ENCODE measurements around the gene TSHR.
"Not testable (repeated sequence)": the region's sequence is repeated elsewhere in the genome, so short reads cannot be mapped to it uniquely, and the experiment has no call there.

Gene TSHR

GRCh38 chr14:80953211-80953610 is 2.2 kb upstream of the TSHR start:
- DNase-seq, result not testable (repeated sequence)

GRCh38 chr14:80954687-80955299 is 628 bp upstream of the TSHR start:
- peak in 3 of 4 experiments; percentile 30 to 55 (median 49) for DNase-seq

DNA sequence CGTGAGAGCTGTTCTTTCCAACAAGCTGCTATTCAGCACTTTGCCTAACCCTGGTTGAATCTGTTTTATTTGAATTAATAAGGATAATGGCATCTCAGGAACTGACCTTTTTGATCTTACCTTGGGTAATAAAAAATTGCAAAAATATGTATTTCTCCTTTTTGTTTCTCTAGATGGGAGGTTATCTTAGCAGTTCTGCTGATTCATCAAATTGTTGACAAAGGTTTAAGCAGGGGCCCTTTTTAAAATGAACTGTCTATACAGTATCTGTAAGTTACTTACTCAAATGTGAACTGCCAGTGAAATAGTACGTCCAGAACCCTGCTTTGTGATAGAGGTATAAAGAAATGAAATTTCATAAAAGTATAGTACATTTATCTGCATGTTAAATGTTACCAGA is 681 bp downstream of the TSHR start:
- no peak for DNase-seq

- no peak for DNase-seq
Observed at GRCh38 chr14:80956922-80957321, 1.5 kb downstream of the TSHR start.

- DNase-seq, result no peak
Observed at GRCh38 chr14:80957613-80958012, 2.2 kb downstream of the TSHR start.

GRCh38 chr14:80958226-80958625 is 2.8 kb downstream of the TSHR start:
- no peak for DNase-seq

DNA sequence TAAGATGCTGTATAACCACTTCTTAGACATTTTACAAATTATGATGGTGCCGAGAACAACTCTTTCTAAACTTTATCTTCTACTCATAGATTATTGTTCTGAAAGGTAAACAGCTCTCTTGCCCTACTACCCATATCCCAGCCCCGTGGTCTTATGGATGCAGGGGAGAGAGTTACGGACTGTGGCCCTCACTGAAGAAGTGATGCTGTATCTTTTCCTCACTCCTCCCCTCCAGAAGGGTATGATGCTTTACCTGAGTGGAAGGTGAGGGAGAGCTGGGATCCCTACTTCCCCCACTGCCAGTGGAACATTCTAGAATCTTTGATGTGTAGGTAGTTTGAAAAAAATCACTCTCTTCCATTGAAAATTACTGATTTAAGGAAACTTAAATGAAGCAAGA is 3.5 kb downstream of the TSHR start:
- no peak for DNase-seq

DNA sequence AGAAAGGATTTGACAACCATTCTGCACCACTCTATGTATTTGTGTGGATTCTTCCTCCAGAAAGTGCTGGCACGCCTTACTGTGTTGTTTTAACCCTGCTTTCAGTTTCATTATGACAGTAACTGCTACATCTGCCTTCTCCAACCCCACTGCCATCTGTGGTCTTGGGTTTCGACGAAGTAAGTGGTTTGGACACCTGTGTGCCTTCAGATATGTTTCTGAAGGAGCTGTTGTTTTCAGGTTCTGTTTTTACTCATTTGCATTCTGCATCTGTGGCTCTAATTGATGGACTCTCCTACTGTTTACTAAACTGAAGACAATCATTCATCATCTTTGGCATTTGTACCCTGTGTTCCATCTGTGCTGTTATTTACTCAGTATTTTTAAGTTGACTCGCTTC is 4.1 kb downstream of the TSHR start:
- DNase-seq, result no peak

- DNase-seq, result no peak
Observed at GRCh38 chr14:80965037-80965436, 9.6 kb downstream of the TSHR start.

DNA sequence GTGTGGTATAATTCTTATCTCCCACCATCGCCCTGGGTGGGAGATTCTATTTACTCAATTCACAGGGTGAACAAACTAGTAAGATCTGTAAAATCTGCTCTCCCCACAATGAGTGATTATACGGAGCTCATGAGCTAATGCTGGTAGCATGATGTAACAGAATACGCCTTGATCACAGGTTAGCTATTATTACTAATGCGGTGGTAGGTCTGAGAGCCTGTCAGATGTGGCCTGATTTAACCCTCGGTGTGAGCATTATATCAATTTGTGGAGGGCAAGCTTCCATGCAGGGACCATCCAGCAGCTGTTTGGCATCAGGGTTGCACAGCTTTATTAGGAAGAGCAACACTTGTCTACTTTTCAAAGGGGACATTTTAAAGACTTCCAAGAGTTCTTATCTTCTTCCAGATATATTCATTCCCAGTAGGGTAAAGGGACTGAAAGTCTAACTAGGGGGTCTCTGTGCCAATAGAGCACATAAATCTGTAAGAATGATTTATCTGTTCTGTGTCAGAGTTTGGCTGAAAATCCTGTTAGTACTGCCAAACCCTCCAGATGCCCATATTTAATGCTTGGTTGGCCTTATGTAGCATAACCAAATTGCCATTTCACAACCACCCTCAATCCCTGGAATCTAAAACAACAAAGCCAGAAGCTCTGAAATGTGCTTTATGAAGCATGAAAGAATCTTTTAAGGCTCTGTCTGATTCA is 18.7 kb downstream of the TSHR start:
- no peak for DNase-seq

DNA sequence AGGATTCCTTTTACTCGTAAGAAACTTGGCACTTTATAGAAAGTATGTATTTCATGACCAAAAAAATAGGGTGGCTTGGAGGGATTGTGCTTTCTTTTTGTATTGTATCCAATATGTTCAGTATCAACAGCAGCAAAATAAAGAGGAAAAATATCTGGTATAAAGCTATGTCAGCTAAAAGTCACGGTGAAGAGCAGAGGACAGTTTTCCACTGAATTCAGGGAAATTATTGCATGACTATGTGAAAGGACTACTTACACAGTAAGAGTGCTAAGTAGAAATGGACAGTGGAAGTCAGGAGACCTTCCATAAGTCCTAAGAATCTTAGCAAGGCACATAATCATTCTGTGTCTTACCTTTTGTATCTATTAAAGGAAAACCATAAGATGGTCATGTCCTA is 19.3 kb downstream of the TSHR start:
- DNase-seq, result no peak

GRCh38 chr14:80977221-80977620 is 21.8 kb downstream of the TSHR start:
- no peak for DNase-seq

- no peak for DNase-seq
Observed at GRCh38 chr14:80978403-80978802, 23.0 kb downstream of the TSHR start.

DNA sequence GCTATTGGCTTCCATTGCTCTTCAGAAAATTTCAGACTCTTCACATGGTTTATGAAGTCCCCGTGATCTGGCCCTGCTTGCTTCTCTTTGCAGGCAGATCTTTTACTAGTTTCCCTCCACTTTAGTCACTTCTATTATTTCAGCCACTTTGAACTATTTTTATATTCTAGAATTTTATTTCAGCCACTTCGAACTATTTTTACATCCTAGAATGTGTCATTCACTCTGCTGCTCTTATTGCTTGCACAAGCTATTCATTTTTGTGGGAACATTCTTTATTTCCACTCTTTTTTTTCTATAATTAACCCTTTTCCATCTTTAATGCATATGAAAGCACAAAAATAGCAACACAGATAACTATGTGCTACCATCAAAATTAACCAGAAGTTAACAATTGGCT is 24.5 kb downstream of the TSHR start:
- DNase-seq, result no peak

- DNase-seq, result no peak
Observed at GRCh38 chr14:80981156-80981555, 25.7 kb downstream of the TSHR start.

GRCh38 chr14:80981673-80982072 is 26.3 kb downstream of the TSHR start:
- no peak for DNase-seq

GRCh38 chr14:80982711-80983110 is 27.3 kb downstream of the TSHR start:
- DNase-seq, result no peak

DNA sequence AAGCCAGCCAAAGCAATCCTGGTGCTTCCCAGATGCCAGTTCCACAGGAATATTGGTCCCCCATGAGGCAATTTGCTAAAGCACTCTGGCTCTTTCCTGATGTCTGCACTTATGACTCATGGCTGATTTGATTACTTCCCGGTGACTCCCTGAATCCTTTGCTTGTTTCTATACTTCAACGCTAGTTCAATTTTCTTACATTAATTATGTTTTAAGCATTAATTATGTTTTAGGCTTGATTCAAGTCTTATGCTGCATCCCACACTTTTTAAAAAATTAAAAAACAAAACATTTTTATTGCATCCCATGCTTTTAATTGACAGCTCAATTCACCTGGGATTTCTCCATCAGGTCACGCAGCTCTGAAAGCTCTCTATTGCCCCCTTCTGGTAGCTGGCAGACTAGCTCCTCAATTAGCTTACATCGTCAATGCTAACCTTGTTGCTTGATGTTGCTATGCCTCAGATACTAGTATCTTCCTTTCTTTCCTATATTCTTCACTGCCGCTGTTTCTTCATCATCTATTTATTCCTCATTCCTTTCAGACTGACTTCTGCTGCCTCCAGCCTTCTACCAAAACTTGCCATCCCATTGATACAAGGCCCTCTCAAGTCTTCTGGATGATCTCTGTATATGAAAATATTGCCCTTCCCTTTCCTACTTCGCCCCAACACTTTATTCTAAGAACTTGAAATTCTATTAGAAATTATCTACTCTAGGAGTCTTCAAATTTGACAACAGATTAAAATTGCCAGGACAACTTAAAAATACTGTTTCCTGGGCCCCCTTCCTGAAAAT is 32.0 kb downstream of the TSHR start:
- peak; percentile 2 to 27 (median 18) for DNase-seq

DNA sequence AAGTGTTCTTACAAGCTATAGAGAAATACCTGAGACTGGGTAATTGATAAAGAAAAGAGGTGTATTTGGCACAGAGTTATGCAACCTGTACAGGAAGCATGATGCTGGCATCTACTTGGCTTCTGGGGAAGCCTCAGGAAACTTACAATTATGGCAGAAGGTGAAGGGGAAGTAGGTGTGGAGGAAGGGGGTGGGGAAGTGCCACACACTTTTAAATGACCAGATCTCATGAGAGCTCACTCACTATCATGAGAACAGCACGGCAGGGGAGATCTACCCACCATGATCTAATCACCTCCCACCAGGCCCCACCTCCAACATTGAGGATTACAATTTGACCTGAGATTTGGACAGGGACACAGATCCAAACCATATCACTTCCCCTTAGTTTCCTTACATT is 32.8 kb downstream of the TSHR start:
- no peak for DNase-seq

DNA sequence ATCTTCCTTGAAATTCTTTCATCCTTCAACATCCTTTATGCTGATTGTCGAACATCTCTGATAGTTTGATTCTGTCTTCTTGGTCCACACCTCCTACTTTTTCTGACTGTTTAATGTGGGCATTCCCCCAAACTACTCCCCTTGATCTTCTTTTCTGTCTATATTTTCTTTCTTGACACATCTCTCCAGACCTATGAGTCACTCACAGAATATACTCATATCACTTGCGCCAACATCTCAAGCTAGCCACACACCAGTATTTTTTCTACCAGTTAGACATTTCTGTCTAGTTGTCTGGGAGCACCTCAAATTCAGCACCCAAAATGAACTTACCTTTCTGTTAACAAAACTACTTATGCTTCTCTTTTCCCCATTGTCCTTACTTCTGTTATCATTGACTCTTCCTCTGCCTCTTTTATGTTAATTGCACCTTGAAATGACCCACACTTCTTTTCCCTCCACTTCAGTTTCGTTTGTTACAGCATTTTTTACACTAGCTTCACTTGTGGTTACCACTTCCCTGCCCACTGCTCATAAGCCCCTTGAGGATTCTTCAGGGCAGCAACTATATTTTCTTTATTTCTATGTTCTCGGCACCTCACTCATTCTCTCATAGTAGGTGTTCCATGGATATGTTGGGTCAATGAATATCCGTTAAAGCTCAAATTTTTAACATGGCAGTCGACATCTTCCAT is 33.5 kb downstream of the TSHR start:
- DNase-seq, result no peak

DNA sequence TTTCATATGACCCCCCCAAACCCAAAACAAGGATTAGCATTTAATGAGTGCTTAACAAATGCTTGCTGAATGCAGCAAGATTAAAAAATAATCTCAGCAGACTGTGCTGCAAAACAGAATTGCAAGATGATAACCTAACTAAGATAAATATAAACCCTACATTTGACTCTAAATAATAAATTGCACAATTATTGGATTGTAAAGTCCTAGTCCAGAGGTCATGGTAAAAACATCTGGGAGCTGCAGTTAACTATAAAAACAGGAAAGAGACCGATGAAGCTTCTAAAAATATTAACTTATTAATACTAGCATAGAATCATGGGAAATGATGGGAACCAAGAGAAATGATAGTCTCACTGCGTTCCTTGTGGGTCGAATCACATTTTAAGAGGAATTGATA is 37.2 kb downstream of the TSHR start:
- DNase-seq, result no peak

- DNase-seq, result no peak
Observed at GRCh38 chr14:80996049-80996901, 40.9 kb downstream of the TSHR start.
